CD14-positive monocyte (primary cell): ENCODE results near the gene VSTM2L. TPM values are rescaled to one million over a fixed set of nuclear protein-coding genes. Genes with fewer than 3 reads are reported as not detected.

ENCODE experiments used
- DNase-seq, 3 donors: peaks; one replicate each; pipeline ENCODE4 v3.0.0-alpha.2; 2011 to 2022
- H2AFZ ChIP-seq: 2 replicates; pipeline ENCODE4 v1.6.0; 2012; ENCODE audit warnings: mild to moderate bottlenecking, low read depth, low read length, inconsistent platforms; ENCODE audit not compliant: insufficient read depth, poor library complexity, severe bottlenecking
- H3K27ac ChIP-seq, 2 donors: 1 replicate in 1 of 2; 2 replicates in 1 of 2; pipeline ENCODE4 v1.5.1; 2012 to 2013; ENCODE audit warnings: low read length in 2 of 2, control low read depth in 1 of 2, inconsistent platforms in 1 of 2, low read depth in 1 of 2, mild to moderate bottlenecking in 1 of 2
- H3K27me3 ChIP-seq, 2 donors: one replicate each; pipeline versions ENCODE4 v1.6.0 to v1.6.1; 2011 to 2013; ENCODE audit warnings: low read length in 2 of 2; ENCODE audit not compliant: control insufficient read depth in 2 of 2, insufficient read depth in 2 of 2
- H3K36me3 ChIP-seq, 2 donors: replicated peaks in 1 of 2; 1 replicate in 1 of 2; 2 replicates in 1 of 2; pipeline versions ENCODE4 v1.5.1 to v1.6.1; 2012 to 2013; ENCODE audit warnings: low read length in 2 of 2, control low read depth in 1 of 2, inconsistent platforms in 1 of 2, mild to moderate bottlenecking in 1 of 2; ENCODE audit not compliant: insufficient read depth in 2 of 2, control insufficient read depth in 1 of 2
- H3K4me1 ChIP-seq, 2 donors: 1 replicate in 1 of 2; 2 replicates in 1 of 2; pipeline versions ENCODE4 v1.5.1 to v1.6.1; 2012 to 2013; ENCODE audit warnings: low read length in 2 of 2, control low read depth in 1 of 2, inconsistent platforms in 1 of 2, mild to moderate bottlenecking in 1 of 2, moderate library complexity in 1 of 2; ENCODE audit not compliant: insufficient read depth in 2 of 2, control insufficient read depth in 1 of 2
- H3K4me2 ChIP-seq: replicated peaks from 2 replicates; pipeline ENCODE3; 2012; ENCODE audit warnings: low read length, moderate library complexity, mild to moderate bottlenecking; ENCODE audit not compliant: poor library complexity, severe bottlenecking; ENCODE audit errors: extremely low read depth
- H3K4me3 ChIP-seq, 3 experiments: fragments of 200-600 bp in 1 of 3; sonication (generic) in 1 of 3; replicated peaks in 1 of 3; 1 replicate in 2 of 3; 2 replicates in 1 of 3; pipeline ENCODE4 v1.5.1; 2011 to 2013; ENCODE audit warnings: low read length in 3 of 3, mild to moderate bottlenecking in 3 of 3, control low read depth in 2 of 3, low read depth in 2 of 3, inconsistent platforms in 1 of 3, moderate library complexity in 1 of 3
- H3K79me2 ChIP-seq: 2 replicates; pipeline ENCODE4 v1.6.0; 2012; ENCODE audit warnings: mild to moderate bottlenecking, control low read depth, inconsistent platforms, low read length, moderate library complexity; ENCODE audit not compliant: insufficient read depth
- H3K9ac ChIP-seq: 2 replicates; pipeline ENCODE4 v1.6.0; 2017; ENCODE audit warnings: low read length, mild to moderate bottlenecking; ENCODE audit not compliant: insufficient read depth, poor library complexity, severe bottlenecking
- H3K9me3 ChIP-seq, 2 donors: replicated peaks in 1 of 2; 1 replicate in 1 of 2; 2 replicates in 1 of 2; pipeline versions ENCODE4 v1.5.1 to v1.6.1; 2012 to 2013; ENCODE audit warnings: low read length in 2 of 2, control low read depth in 1 of 2; ENCODE audit not compliant: control insufficient read depth in 1 of 2, insufficient read depth in 1 of 2
- H4K20me1 ChIP-seq: 2 replicates; pipeline ENCODE4 v1.6.0; 2012; ENCODE audit warnings: mild to moderate bottlenecking, low read length, control low read depth, moderate library complexity; ENCODE audit not compliant: insufficient read depth
- H3K27ac Mint-ChIP-seq, 7 donors: one replicate each; pipeline ENCODE4 v1.8.0; 2020; ENCODE audit warnings: mild to moderate bottlenecking in 7 of 7, mixed read lengths in 7 of 7, moderate library complexity in 6 of 7, inconsistent platforms in 2 of 7
- H3K27me3 Mint-ChIP-seq, 3 donors: one replicate each; pipeline ENCODE4 v1.8.0; 2021 to 2022; ENCODE audit warnings: low read depth in 3 of 3, mild to moderate bottlenecking in 3 of 3, mixed read lengths in 3 of 3, moderate library complexity in 3 of 3, inconsistent platforms in 1 of 3
- H3K36me3 Mint-ChIP-seq, 2 donors: one replicate each; pipeline ENCODE4 v1.8.0; 2020; ENCODE audit warnings: mixed read lengths in 2 of 2, inconsistent platforms in 1 of 2, mild to moderate bottlenecking in 1 of 2
- H3K4me1 Mint-ChIP-seq: one replicate; pipeline ENCODE4 v1.8.0; 2020; ENCODE audit warnings: mild to moderate bottlenecking, mixed read lengths
- H3K4me3 Mint-ChIP-seq, 2 donors: one replicate each; pipeline ENCODE4 v1.8.0; 2020; ENCODE audit warnings: mild to moderate bottlenecking in 2 of 2, mixed read lengths in 2 of 2, moderate library complexity in 1 of 2
- H3K9me3 Mint-ChIP-seq, 7 donors: one replicate each; pipeline ENCODE4 v1.8.0; 2020 to 2022; ENCODE audit warnings: mixed read lengths in 7 of 7, mild to moderate bottlenecking in 6 of 7, moderate library complexity in 6 of 7, inconsistent platforms in 2 of 7
- WGBS: methylation state at CpG from one replicate; pipeline ENCODE4 v1.1.5; 2013; ENCODE audit warnings: missing lambda C conversion rate; ENCODE audit not compliant: insufficient coverage; 5-methylcytosine and 5-hydroxymethylcytosine counted together
- intact Hi-C, 2 donors: fragments of 100-400 bp; cut with micrococcal nuclease; formaldehyde crosslinking; loops; one replicate each; pipeline versions ENCODE4 v1.15.0 to v1.15.1; 2023
- polyA plus RNA-seq, 3 donors: library from polyadenylated mRNA; depleted of rRNA in 1 of 3; unstranded in 2 of 3; stranded (reverse) in 1 of 3; fragments of 300-500 nt in 2 of 3; fragments of >200 nt in 1 of 3; fragmentation: Illumina TruSeq in 2 of 3; gene quantifications; 1 replicate in 2 of 3; 2 replicates in 1 of 3; pipeline ENCODE4 v1.2.3, GENCODE V29; 2012 to 2021
- TF ChIP-seq, protein P1 (sequence below): fragments of 200-600 bp; IDR thresholded peaks from one replicate; pipeline ENCODE4 v1.8.0; 2022; ENCODE audit warnings: antibody characterized with exemption, mild to moderate bottlenecking

The VSTM2L gene
- polyA plus RNA-seq, 3 donors = not detected

DNA sequence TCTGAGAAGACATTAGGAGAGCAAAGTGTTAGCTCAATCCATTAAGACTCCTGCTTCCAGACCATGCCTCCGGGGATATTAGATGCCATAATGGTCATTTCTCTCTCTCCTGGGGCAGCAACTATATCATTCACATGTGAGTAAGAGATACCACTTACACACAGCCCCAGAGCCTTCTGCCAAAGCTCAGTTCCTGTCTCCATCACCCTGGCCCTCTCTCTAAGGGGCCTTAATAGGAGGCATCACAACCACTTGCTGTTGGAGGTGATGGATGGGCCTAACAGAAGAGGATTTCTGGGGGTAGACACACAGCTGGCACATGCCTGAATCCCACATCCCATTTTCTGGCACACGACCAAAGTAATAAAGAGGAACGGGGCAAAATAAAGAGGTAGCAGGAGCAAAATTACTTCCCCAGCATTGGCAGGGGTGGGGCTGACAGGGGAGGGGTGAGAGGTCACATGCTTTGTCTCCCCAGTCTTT lies 34.0 kb upstream of the VSTM2L start:
- Histone ChIP-seq H3K27me3 (no peaks in the 10 kb centered on the region), H3K27ac (peak overlapping the region in 1 of 2 donors; percentile 13), H3K36me3 (peaks cover 46 to 98% of the 10 kb centered on the region in 2 donors), H3K79me2 (no peaks in the 10 kb centered on the region), H3K9me3 (no peaks in the 10 kb centered on the region), H2AFZ (no peak overlapping the region), H3K4me2 (no peak overlapping the region), H4K20me1 (no peaks in the 10 kb centered on the region), H3K4me3 (no peak overlapping the region), H3K4me1 (no peaks in the 10 kb centered on the region), H3K9ac (no peak overlapping the region)
- Mint-ChIP-seq H3K9me3 (no peaks in the 10 kb centered on the region), H3K27ac (peak overlapping the region in 5 of 7 donors; percentile 32 to 79 (median 65)), H3K36me3 (peaks cover 62 to 88% of the 10 kb centered on the region in 2 donors), H3K4me3 (no peak overlapping the region), H3K4me1 (peaks cover 6% of the 10 kb centered on the region), H3K27me3 (no peaks in the 10 kb centered on the region)
- no peak for DNase-seq
- no CpG with 5 or more reads among the region's 3 CpGs for WGBS
- intact Hi-C loops = no loop called here
- TF ChIP-seq, protein P1, sequence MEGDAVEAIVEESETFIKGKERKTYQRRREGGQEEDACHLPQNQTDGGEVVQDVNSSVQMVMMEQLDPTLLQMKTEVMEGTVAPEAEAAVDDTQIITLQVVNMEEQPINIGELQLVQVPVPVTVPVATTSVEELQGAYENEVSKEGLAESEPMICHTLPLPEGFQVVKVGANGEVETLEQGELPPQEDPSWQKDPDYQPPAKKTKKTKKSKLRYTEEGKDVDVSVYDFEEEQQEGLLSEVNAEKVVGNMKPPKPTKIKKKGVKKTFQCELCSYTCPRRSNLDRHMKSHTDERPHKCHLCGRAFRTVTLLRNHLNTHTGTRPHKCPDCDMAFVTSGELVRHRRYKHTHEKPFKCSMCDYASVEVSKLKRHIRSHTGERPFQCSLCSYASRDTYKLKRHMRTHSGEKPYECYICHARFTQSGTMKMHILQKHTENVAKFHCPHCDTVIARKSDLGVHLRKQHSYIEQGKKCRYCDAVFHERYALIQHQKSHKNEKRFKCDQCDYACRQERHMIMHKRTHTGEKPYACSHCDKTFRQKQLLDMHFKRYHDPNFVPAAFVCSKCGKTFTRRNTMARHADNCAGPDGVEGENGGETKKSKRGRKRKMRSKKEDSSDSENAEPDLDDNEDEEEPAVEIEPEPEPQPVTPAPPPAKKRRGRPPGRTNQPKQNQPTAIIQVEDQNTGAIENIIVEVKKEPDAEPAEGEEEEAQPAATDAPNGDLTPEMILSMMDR = no peak

DNA sequence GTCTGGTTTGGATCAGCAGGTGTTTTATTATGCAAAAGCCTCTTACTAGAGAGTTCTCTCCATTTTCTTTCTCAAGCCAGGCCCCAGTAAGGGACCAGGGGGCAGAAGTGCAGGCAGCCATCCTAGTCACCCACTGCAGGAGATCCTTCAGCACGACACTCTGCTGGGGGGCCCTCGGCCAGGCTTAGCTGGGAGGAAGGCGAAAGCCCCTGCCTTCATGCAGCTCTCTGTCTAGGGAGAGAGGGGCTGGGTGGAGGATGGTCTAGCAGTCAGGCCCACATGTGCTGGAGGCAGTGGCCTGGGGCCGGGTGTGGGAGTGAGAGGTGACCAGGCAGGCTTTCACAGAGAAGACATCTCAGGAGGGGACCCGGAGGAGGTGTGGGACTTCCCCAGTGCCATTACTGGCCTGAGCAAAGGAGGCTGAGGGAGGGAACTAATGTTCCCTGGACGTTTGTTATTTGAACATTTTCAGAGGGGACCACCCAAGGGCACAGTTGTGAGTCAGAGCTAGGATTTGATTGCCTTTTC lies 33.5 kb upstream of the VSTM2L start:
- H3K79me2 ChIP-seq = no peaks in the 10 kb centered on the region
- H3K4me3 Mint-ChIP-seq = no peak overlapping the region
- H3K27ac ChIP-seq = peak overlapping the region in 1 of 2 donors; percentile 13
- H3K27me3 ChIP-seq = no peaks in the 10 kb centered on the region
- WGBS = 98% methylated on average over 5 of the region's 6 CpGs
- H2AFZ ChIP-seq = no peak overlapping the region
- H3K27ac Mint-ChIP-seq = peak overlapping the region in 5 of 7 donors; percentile 11 to 82 (median 36)
- DNase-seq = no peak
- no peak overlapping the region for H3K4me3 ChIP-seq
- H3K9me3 Mint-ChIP-seq = no peaks in the 10 kb centered on the region
- intact Hi-C loops = no loop called here
- peaks cover 47 to 100% of the 10 kb centered on the region in 2 donors for H3K36me3 ChIP-seq
- H3K27me3 Mint-ChIP-seq = no peaks in the 10 kb centered on the region
- TF ChIP-seq, protein P1 = no peak
- H3K4me1 Mint-ChIP-seq = peaks cover 6% of the 10 kb centered on the region
- no peaks in the 10 kb centered on the region for H3K9me3 ChIP-seq
- peaks cover 63 to 90% of the 10 kb centered on the region in 2 donors for H3K36me3 Mint-ChIP-seq
- H3K9ac ChIP-seq = no peak overlapping the region
- no peak overlapping the region for H3K4me2 ChIP-seq
- no peaks in the 10 kb centered on the region for H4K20me1 ChIP-seq
- no peaks in the 10 kb centered on the region for H3K4me1 ChIP-seq
